Progenitor cell of endocrine pancreas (in vitro differentiated cells): Measurements from ENCODE around the gene SVIL. TPM values are rescaled to one million over a fixed set of nuclear protein-coding genes. Genes with fewer than 3 reads are reported as not detected.
"Not testable (repeated sequence)": the region's sequence is repeated elsewhere in the genome, so short reads cannot be mapped to it uniquely, and the experiment has no call there.

ENCODE experiments used
- DNase-seq: peaks from one replicate; pipeline ENCODE4 v3.0.0; 2021; ENCODE audit warnings: low spot score; ENCODE audit not compliant: unreplicated experiment
- H3K27ac Mint-ChIP-seq: 2 replicates; pipeline ENCODE4 v1.8.0; 2021; ENCODE audit warnings: mild to moderate bottlenecking, moderate library complexity, mixed read lengths
- H3K27me3 Mint-ChIP-seq: 2 replicates; pipeline ENCODE4 v1.8.0; 2021; ENCODE audit warnings: mixed read lengths
- H3K36me3 Mint-ChIP-seq: 2 replicates; pipeline ENCODE4 v1.8.0; 2022; ENCODE audit warnings: mixed read lengths; ENCODE audit not compliant: insufficient read depth
- H3K4me1 Mint-ChIP-seq: 2 replicates; pipeline ENCODE4 v1.8.0; 2021; ENCODE audit warnings: low read depth, mixed read lengths
- H3K4me3 Mint-ChIP-seq: 2 replicates; pipeline ENCODE4 v1.8.0; 2021; ENCODE audit warnings: low read depth, mild to moderate bottlenecking, moderate library complexity, mixed read lengths
- H3K9me3 Mint-ChIP-seq: 2 replicates; pipeline ENCODE4 v1.8.0; 2021; ENCODE audit warnings: low read depth, mixed read lengths
- CTCF ChIP-seq: fragments of 200-600 bp; sonication (generic); IDR thresholded peaks from one replicate; pipeline ENCODE4 v1.5.0; 2021; ENCODE audit warnings: antibody characterized with exemption, mild to moderate bottlenecking; ENCODE audit not compliant: unreplicated experiment
- total RNA-seq: library from RNA; stranded (reverse); gene quantifications from 2 replicates; pipeline ENCODE4 v1.2.1, GENCODE V29; 2021

SVIL gene
- total RNA-seq, 1 donor from 2014 or later = 88.2 TPM

GRCh38 chr10:29471544-29471859 is 163.3 kb downstream of the SVIL start:
- H3K27me3 Mint-ChIP-seq = no peaks in the 10 kb centered on the region
- peaks cover 6% of the 10 kb centered on the region for H3K4me1 Mint-ChIP-seq
- peaks cover 44% of the 10 kb centered on the region for H3K36me3 Mint-ChIP-seq
- DNase-seq = no peak
- no peak for TF ChIP-seq CTCF
- H3K4me3 Mint-ChIP-seq = no peak overlapping the region
- no peak overlapping the region for H3K27ac Mint-ChIP-seq
- H3K9me3 Mint-ChIP-seq = no peaks in the 10 kb centered on the region

GRCh38 chr10:29470843-29471543 is 163.8 kb downstream of the SVIL start:
- H3K4me3 Mint-ChIP-seq = no peak overlapping the region
- no peak overlapping the region for H3K27ac Mint-ChIP-seq
- H3K27me3 Mint-ChIP-seq = no peaks in the 10 kb centered on the region
- DNase-seq = no peak
- no peak for TF ChIP-seq CTCF
- H3K9me3 Mint-ChIP-seq = no peaks in the 10 kb centered on the region
- H3K36me3 Mint-ChIP-seq = peaks cover 47% of the 10 kb centered on the region
- peaks cover 6% of the 10 kb centered on the region for H3K4me1 Mint-ChIP-seq

- H3K27me3 Mint-ChIP-seq = no peaks in the 10 kb centered on the region
- peaks cover 47% of the 10 kb centered on the region for H3K36me3 Mint-ChIP-seq
- H3K4me3 Mint-ChIP-seq = no peak overlapping the region
- no peaks in the 10 kb centered on the region for H3K9me3 Mint-ChIP-seq
- no peak for DNase-seq
- peak; percentile 54 for TF ChIP-seq CTCF
- peak overlapping the region; percentile 9 for H3K27ac Mint-ChIP-seq
- peaks cover 6% of the 10 kb centered on the region for H3K4me1 Mint-ChIP-seq
Measured at GRCh38 chr10:29470355-29470705, 164.4 kb downstream of the SVIL start.

- no peak overlapping the region for H3K27ac Mint-ChIP-seq
- no peak for TF ChIP-seq CTCF
Measured at GRCh38 chr10:29469481-29470354, 165.1 kb downstream of the SVIL start.

GRCh38 chr10:29465384-29465783 is 169.4 kb downstream of the SVIL start:
- Mint-ChIP-seq H3K9me3 (no peaks in the 10 kb centered on the region), H3K4me3 (no peak overlapping the region), H3K27ac (no peak overlapping the region), H3K36me3 (peaks cover 63% of the 10 kb centered on the region), H3K4me1 (no peaks in the 10 kb centered on the region), H3K27me3 (no peaks in the 10 kb centered on the region)
- no peak for DNase-seq
- TF ChIP-seq CTCF = peak; percentile 33

More at GRCh38 chr10:29469481-29470354, 165.1 kb downstream of the SVIL start:
- Mint-ChIP-seq H3K36me3 (peaks cover 49% of the 10 kb centered on the region), H3K9me3 (no peaks in the 10 kb centered on the region), H3K4me3 (no peak overlapping the region), H3K27me3 (no peaks in the 10 kb centered on the region), H3K4me1 (peaks cover 6% of the 10 kb centered on the region)
- no peak for DNase-seq

- H3K27ac Mint-ChIP-seq, DNase-seq, H3K4me1 Mint-ChIP-seq, H3K27me3 Mint-ChIP-seq, H3K9me3 Mint-ChIP-seq, H3K4me3 Mint-ChIP-seq: not testable (repeated sequence)
- peaks cover 65% of the 10 kb centered on the region for H3K36me3 Mint-ChIP-seq
Measured at GRCh38 chr10:29464671-29465171, 170.1 kb downstream of the SVIL start.
